ENCODE measurements around the gene SLF1.

DNA sequence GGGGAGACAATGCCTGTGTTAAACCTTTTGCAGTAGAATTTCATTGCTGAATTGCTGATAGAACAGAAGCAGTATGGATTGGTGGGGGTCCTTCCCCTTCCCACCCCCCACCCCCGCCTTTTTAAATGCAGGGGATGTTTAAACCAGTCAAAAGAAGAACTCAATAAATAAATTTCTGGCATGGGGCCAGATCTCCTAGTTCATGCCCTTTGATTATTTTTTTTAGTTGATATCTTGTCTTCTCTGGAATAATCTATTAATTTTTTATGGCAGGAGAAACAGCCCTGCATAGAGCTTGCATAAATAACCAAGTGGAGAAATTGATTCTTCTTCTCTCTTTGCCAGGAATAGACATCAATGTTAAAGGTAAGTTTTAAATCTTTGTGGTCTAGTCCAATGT is 72.8 kb downstream of the SLF1 start:
- no peak for TF ChIP-seq CTCF (IDR thresholded peaks at IDR 0.05)
- TF ChIP-seq POLR2AphosphoS5 (IDR thresholded peaks at IDR 0.05): no peak
- TF ChIP-seq POLR2A (IDR thresholded peaks at IDR 0.05): no peak

All from breast epithelium (tissue), 3 donors.